ENCODE results near the gene HEATR3.

HEATR3 gene

GRCh38 chr16:50065624-50066481, at the start of gene HEATR3:
HEATR3 (plus strand) TSS chr16:50065970; CDS start chr16:50066132, 162 bp downstream.
- DNase-seq: peak; percentile 36

GRCh38 chr16:50017553-50017952, 48.2 kb upstream of the HEATR3 start:
- DNase-seq: no peak

- no peak for DNase-seq
These were observed 44.2 kb upstream of the HEATR3 start for GRCh38 chr16:50021544-50021943.

- no peak for DNase-seq
These were observed 42.1 kb upstream of the HEATR3 start for GRCh38 chr16:50023641-50024040.

GRCh38 chr16:50024207-50024606, 41.6 kb upstream of the HEATR3 start:
- no peak for DNase-seq

- DNase-seq: peak; percentile 51
These were observed 40.9 kb upstream of the HEATR3 start, which contains the start of gene CNEP1R1 for GRCh38 chr16:50024684-50025536. CNEP1R1 (plus strand) TSS chr16:50025225; CDS start chr16:50025316, 91 bp downstream.

GRCh38 chr16:50025537-50025931, 40.2 kb upstream of the HEATR3 start:
- DNase-seq: no peak

- DNase-seq: no peak
These were observed 37.9 kb upstream of the HEATR3 start for GRCh38 chr16:50027829-50028228.

GRCh38 chr16:50035468-50035992, 30.2 kb upstream of the HEATR3 start:
- DNase-seq: no peak

GRCh38 chr16:50036426-50036825, 29.3 kb upstream of the HEATR3 start:
- no peak for DNase-seq

- no peak for DNase-seq
These were observed 28.0 kb upstream of the HEATR3 start for GRCh38 chr16:50037662-50038220.

GRCh38 chr16:50038286-50038685, 27.5 kb upstream of the HEATR3 start:
- DNase-seq: no peak

- DNase-seq: no peak
These were observed 26.8 kb upstream of the HEATR3 start for GRCh38 chr16:50038756-50039529.

- DNase-seq: no peak
These were observed 25.8 kb upstream of the HEATR3 start for GRCh38 chr16:50040018-50040417.

- no peak for DNase-seq
These were observed 25.1 kb upstream of the HEATR3 start for GRCh38 chr16:50040710-50041109.

- no peak for DNase-seq
These were observed 22.4 kb upstream of the HEATR3 start for GRCh38 chr16:50043358-50043757.

- DNase-seq: no peak
These were observed 20.4 kb upstream of the HEATR3 start for GRCh38 chr16:50045412-50045811.

- no peak for DNase-seq
These were observed 18.9 kb upstream of the HEATR3 start for GRCh38 chr16:50046853-50047252.

GRCh38 chr16:50047864-50048263, 17.9 kb upstream of the HEATR3 start:
- DNase-seq: no peak

GRCh38 chr16:50050802-50051201, 15.0 kb upstream of the HEATR3 start:
- no peak for DNase-seq

GRCh38 chr16:50056226-50056625, 9.5 kb upstream of the HEATR3 start:
- DNase-seq: no peak

GRCh38 chr16:50058091-50058771, 7.5 kb upstream of the HEATR3 start:
- DNase-seq: no peak
